ENCODE results near the gene ABCC1.
A peak's percentile ranks its signal among the peaks of the same experiment; 100 is the strongest.
"Not testable (repeated sequence)": the region's sequence is repeated elsewhere in the genome, so short reads cannot be mapped to it uniquely, and the experiment has no call there.

Gene ABCC1

DNA sequence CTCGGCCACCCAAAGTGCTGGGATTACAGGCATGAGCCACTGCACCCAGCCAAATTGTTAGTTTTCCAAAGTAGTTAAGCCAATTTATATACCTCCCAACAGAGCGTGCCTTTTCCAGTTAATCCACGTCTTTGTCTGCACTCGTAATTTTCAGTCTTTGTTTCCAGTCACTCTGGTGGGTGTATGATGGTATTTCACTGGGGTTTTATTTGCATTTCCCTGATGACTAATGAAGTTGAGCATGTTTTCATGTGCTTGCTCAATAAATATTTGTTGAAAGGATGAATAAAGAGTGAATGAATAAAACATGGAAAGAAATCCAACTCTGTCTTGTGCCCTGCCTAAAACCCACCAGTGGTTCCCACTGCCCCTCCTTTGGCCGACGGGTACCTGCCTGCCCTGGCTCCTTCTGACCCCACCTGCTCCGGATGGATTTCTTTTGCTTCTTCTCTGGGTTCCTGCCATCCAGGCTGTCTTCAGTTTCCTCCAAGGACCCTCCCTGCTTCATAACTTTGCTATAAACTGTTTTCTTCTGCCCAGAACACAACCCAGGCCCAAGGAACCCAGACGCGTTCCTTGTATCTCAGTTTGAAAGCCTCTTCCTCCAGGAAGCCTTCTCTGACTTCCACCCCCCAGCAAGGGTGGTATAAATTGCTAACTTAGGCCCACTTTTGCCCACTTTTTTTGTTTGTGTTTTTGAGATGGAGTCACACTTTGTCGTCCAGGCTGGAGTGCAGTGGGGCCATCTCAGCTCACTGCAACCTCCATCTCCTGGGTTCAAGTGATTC lies 3.0 kb upstream of the ABCC1 start:
- DNase-seq (ENCODE audit: low read depth): peak; percentile 83

DNA sequence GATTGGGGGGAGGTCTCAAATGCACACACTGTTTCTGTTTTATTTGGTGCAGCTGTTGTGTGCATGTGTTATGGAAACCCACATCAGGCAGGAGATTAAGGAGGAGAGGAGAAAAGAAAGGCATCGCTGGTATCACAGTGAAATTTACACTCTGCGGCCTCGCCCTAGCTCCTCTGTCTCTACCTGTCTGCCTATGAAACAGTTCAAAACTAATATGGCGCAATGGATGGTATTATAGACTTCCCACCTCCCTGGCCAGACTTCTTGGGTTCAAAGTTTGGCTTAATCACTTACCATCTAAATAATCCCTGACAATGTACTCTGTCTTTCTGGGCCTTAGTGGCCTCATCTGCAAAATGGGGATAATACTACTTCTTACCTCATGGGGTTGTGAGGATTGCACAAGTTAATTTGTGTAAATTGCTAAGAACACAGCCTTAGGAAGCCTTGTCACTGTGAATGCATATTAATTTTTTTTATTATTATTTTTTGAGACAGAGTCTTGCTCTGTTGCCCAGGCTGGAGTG lies 1.4 kb upstream of the ABCC1 start:
- DNase-seq (ENCODE audit: low read depth): no peak

- DNase-seq (ENCODE audit: low read depth): no peak
Measured at GRCh38 chr16:15948532-15949209, 745 bp upstream of the ABCC1 start.

GRCh38 chr16:15950161-15950854 lies 892 bp downstream of the ABCC1 start:
- DNase-seq (ENCODE audit: low read depth): peak; percentile 71

GRCh38 chr16:15950869-15951268 lies 1.5 kb downstream of the ABCC1 start:
- no peak for DNase-seq (ENCODE audit: low read depth)

GRCh38 chr16:15951852-15952251 lies 2.4 kb downstream of the ABCC1 start:
- no peak for DNase-seq (ENCODE audit: low read depth)

DNA sequence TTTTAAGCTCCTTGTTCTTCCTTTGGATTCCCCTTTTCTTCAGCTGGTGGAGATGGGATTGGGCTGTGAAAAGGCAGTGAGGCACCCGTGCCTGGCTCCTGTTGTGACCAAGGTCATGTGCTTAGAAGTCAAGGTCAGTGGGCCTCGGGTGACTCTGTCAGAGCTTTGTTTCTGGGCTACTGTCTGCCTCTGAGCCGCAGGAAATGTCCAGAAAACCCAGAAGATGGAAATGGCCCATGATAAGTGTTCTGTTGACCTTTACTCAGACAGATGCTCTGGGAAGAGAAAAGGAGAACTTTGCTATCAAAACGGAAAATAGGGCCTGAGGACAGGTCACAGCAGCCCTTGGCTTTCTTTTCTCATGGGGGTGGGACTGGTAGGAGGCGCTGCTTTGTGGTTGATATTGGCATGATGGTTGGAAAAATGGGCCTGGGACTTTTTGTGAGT lies 2.9 kb downstream of the ABCC1 start:
- DNase-seq (ENCODE audit: low read depth): no peak

DNA sequence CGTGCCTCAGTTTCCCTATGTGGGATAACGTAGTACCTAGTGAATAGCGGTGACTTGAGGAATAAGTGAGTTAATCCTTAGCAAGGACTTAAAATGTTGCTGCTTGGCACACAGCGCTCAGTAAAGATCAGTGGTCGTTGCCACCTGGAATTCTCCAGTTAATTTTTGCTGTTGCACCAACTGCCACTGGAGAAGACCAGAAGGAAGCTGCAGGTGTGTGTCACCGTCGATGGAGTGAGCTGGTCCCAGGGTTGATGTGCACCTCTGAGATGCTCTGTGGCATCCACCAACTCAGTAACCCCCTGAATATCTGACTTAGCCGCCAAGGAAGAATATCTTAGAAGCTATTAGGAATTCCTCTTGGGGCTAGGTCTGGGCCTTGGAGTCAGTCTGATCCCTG lies 4.1 kb downstream of the ABCC1 start:
- DNase-seq (ENCODE audit: low read depth): no peak

DNA sequence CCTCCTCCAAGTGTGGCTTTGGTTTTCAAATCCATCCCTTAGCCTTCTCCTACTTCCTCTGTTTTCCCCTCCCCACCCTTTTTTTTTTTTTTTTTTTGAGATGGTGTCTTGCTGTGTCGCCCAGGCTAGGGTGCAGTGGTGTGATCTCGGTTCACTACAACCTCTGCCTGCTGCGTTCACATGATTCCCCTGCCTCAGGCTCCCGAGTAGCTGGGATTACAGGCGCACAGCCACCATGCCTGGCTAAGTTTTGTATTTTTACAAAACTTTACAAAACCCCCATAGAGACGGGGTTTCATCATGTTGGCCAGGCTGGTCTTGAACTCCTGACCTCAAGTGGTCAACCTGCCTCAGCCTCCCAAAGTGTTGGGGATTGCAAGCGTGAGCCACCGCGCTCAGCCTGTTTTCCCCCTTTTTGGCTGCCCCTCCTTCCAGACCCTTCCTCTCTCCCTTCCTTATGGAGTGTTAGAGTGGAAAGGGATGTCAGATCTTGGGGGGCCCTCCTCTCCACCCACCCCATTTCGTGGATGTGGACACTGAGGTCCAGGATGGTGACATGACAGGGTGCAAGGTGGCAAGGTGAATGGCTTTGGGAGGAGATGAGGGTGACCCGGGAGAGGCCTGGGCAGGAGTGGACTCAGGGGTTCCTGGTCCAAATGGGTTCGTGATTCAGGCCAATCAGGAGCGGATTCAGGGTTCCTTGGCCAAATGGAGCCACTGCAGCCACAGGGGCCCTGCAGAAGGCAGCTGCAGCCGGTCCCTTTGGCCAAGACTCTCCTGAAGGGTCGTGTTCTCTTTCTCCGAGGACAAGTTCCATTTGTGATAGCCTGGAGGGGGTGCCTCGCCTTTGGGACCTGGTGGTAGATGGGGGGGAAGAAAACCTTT lies 4.8 kb downstream of the ABCC1 start:
- DNase-seq (ENCODE audit: low read depth): no peak

DNA sequence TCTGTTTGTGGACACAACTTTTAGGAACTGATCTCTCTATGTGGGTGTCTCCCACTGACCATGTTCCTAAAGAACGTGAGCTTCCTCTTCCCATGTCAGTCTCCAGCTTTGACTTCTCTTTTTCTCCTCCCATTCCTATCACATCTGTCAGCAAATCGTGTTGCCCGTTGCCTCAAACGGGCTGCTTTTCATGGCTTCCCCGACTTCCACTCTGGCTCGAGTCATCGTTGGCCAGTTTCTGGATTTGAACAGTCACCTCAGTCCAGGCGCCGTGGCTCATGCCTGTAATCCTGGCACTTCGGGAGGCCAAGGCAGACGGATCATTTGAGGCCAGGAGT lies 5.4 kb downstream of the ABCC1 start:
- no peak for DNase-seq (ENCODE audit: low read depth)

- DNase-seq (ENCODE audit: low read depth): no peak
Measured at GRCh38 chr16:15955425-15955824, 6.0 kb downstream of the ABCC1 start.

DNA sequence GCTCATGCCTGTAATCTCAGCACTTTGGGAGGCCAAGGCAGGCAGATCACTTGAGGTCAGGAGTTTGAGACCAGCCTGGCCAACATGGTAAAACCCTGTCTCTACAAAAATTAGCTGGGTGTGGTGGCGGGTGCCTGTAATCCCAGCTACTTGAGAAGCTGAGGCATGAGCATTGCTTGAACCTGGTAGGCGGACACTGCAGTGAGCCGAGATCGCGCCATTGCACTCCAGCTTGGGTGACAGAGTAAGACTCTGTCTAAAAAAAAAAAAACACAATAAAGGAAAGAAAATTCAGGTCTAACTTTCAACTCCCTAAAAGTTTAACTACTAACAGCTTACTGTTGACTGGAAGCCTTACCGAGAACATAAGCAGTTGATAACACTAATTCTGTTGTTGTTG lies 6.7 kb downstream of the ABCC1 start:
- not testable (repeated sequence) for DNase-seq (ENCODE audit: low read depth)

GRCh38 chr16:15958703-15959348 lies 9.4 kb downstream of the ABCC1 start:
- no peak for DNase-seq (ENCODE audit: low read depth)

- DNase-seq (ENCODE audit: low read depth): no peak
Measured at GRCh38 chr16:15960124-15960971, 10.9 kb downstream of the ABCC1 start.

GRCh38 chr16:15961060-15961511 lies 11.7 kb downstream of the ABCC1 start:
- DNase-seq (ENCODE audit: low read depth): peak; percentile 66

- no peak for DNase-seq (ENCODE audit: low read depth)
Measured at GRCh38 chr16:15961571-15962090, 12.2 kb downstream of the ABCC1 start.

GRCh38 chr16:15963307-15963910 lies 14.0 kb downstream of the ABCC1 start:
- DNase-seq (ENCODE audit: low read depth): no peak

DNA sequence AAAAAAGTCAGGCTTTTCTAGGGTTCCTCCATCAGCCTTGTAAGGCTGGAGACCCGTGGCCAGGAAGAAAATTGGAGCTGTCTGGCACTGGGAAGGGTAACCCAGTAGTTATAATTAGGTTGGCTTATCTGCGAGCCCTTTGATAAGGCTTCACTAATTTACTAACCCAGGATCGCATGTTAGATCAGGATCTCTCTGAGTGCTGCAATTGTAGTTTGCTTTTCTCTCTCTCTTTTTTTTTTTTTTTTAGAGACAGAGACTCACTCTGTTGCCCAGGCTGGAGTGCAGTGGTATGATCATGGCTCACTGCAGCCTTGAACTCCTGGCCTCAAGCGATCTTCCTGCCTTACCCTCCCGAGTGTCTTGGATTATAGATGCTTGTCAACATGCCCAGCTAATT lies 17.0 kb downstream of the ABCC1 start:
- no peak for DNase-seq (ENCODE audit: low read depth)

GRCh38 chr16:15966836-15967546 lies 17.6 kb downstream of the ABCC1 start:
- peak; percentile 85 for DNase-seq (ENCODE audit: low read depth)
